HG02763 (cell line): ENCODE measurements around the gene SNHG17.
"Not testable (repeated sequence)": the region's sequence is repeated elsewhere in the genome, so short reads cannot be mapped to it uniquely, and the experiment has no call there.

ENCODE experiments used
- ATAC-seq: cut with Tn5 transposase; IDR thresholded peaks from one replicate; pipeline ENCODE4 v1.9.1; 2021; ENCODE audit warnings: mild to moderate bottlenecking, moderate library complexity; ENCODE audit not compliant: unreplicated experiment

SNHG17 gene

GRCh38 chr20:38421915-38422314 lies 13.2 kb downstream of the SNHG17 start:
- no peak for ATAC-seq

GRCh38 chr20:38420388-38421085 lies 14.6 kb downstream of the SNHG17 start:
- ATAC-seq = no peak

GRCh38 chr20:38418509-38419204 lies 16.5 kb downstream of the SNHG17 start:
- ATAC-seq = no peak

DNA sequence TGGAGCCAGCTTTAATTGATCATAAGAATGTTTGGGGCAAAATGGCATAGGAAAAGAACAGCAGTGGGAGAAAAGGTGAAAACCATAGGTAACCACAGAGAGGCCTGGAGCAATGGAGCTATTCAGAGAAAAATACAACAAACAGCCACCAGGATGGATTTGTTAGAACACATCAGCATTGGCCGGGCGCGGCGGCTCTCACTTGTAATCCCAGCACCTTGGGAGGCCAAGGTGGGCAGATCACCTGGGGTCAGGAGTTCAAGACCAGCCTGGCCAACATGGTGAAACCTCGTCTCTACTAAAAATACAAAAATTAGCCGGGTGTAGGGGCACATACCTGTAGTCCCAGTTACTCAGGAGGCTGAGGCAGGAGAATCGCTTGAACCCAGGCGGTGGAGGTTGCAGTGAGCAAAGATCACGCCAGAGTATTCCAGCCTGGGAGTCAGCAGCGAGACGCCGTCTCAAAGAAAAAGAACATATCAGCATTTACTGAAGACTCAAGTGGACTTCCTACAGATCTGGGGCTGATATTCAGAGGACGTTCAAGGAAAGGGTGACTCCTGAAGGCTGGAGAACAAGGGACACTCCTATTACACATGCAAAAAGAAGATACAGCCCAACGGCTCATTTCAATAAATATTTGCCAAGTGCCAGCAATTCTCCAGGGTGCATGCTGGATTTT lies 20.2 kb downstream of the SNHG17 start:
- ATAC-seq = no peak

DNA sequence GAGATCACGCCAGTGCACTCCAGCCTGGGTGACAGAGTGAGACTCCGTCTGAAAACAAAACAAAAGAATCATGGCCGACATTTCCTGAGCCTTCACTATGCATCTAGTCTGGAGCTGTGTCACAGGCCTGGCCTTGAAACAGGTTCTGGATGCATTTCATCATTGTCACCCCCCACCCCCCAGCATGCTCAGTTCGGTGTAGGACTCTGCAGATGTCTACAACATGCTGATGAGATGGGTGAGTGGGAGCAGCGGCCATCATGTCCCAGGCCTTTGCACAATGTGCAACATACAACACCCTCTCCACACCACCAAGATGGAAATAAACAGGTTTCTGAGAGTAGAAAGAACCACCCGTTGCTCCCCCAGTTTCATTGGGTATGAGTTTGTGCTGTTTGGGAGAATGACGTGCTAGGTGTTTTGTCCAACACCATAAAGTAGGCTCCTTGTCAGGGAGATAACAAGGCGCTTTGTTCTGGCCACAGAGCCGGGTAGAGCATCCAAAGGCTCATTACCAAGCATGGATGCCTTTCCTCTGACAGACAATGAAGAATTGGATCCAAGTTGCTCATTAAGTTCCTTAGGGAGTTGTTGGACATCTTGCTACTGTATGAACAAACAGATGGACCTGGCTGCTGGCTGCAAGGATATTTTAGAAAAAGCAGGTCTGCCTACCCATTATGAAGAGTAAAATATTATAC lies 22.1 kb downstream of the SNHG17 start:
- ATAC-seq = no peak

DNA sequence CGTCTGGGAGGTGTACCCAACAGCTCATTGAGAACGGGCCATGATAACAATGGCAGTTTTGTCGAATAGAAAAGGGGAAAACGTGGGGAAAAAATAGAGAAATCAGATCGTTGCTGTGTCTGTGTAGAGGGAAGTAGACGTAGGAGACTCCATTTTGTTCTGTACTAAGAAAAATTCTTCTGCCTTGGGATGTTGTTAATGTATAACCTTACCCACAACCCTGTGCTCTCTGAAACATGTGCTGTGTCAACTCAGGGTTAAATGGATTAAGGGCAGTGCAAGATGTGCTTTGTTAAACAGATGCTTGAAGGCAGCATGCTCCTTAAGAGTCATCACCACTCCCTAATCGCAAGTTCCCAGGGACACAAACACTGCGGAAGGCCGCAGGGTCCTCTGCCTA lies 27.3 kb downstream of the SNHG17 start:
- ATAC-seq = not testable (repeated sequence)

- no peak for ATAC-seq
Measured at GRCh38 chr20:38407321-38407720, 27.8 kb downstream of the SNHG17 start.

GRCh38 chr20:38406476-38406875 lies 28.7 kb downstream of the SNHG17 start:
- ATAC-seq = no peak

DNA sequence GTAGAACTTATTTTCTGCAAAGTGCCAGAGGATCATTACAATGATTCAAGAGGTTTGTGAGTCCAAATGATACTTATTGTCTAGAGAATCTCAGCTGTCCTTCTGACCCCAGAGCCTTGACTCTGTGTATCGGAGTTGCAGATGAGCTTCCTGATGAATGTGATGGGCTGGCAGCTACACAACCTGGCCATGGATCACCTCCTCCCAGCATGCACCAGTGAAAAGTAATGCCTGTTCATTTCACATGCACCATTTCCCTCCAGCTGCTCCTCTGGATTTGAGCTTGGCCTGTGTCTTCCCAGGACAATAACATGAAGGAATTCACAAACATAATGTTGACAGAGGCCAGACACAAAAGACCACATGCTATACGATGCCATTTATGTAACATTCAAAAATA lies 30.0 kb downstream of the SNHG17 start:
- ATAC-seq = no peak

- ATAC-seq = no peak
Measured at GRCh38 chr20:38404016-38404415, 31.1 kb downstream of the SNHG17 start.

- no peak for ATAC-seq
Measured at GRCh38 chr20:38402816-38403215, 32.3 kb downstream of the SNHG17 start.

GRCh38 chr20:38402089-38402488 lies 33.0 kb downstream of the SNHG17 start:
- no peak for ATAC-seq

- not testable (repeated sequence) for ATAC-seq
Measured at GRCh38 chr20:38395751-38396395, 39.3 kb downstream of the SNHG17 start.

DNA sequence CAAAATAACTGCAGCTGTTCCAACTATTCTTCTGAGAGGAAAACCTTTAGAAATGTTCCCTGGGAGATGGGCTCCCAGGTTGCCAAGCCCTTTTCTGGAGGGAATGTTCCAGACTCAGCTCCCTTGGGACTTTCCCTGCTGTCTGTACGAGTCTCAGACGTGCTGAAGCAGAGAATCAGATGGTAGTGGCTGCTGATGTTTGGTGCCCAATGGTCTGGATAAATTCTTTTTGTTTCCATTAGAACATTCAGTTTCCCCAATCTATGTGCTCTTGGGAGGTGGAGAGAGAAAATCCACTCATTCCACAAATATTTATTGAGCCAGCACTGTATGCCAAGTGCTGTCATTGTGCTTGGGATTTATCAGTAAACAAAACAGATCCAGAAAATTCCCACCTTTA lies 40.0 kb downstream of the SNHG17 start:
- ATAC-seq = no peak

- ATAC-seq = no peak
Measured at GRCh38 chr20:38393259-38393658, 41.9 kb downstream of the SNHG17 start.

GRCh38 chr20:38392356-38392755 lies 42.8 kb downstream of the SNHG17 start:
- ATAC-seq = no peak

- ATAC-seq = no peak
Measured at GRCh38 chr20:38387953-38388352, 47.2 kb downstream of the SNHG17 start.

- ATAC-seq = no peak
Measured at GRCh38 chr20:38386851-38387250, 48.3 kb downstream of the SNHG17 start.

DNA sequence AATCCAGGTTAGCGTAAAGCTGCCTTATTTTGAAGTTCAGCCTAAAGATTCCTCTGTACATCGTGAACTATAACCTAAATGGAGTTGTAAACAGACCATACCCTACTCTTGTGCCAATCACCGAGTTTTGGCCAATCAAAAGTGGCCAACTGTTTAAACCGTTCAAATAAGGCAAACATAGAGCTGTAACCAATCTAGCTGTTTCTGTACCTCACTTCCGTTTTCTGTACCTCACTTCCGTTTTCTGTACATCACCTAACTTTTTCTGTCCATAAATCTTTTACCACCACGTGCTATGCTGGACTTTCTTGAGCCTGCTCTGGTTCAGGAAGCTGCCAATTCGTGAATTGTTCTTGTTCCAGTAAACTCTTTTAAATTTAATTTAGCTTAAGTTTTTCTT lies 49.1 kb downstream of the SNHG17 start:
- no peak for ATAC-seq

- no peak for ATAC-seq
Measured at GRCh38 chr20:38383147-38383546, 52.0 kb downstream of the SNHG17 start.

DNA sequence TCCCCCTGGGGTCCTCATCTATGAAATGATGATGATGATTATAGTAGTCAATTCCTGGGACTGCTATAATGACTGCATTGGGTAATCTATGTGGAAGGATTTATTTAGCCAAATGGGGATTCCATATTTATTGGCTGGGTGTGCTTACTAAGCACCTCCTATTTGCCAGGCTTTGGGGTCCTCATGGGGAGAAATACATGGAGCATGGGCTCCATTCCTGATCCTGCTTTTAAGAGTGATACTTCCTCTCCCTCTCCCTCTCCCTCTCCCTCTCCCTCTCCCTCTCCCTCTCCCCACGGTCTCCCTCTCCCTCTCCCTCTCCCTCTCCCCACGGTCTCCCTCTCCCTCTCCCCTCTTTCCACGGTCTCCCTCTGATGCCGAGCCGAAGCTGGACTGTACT lies 57.3 kb downstream of the SNHG17 start:
- ATAC-seq = not testable (repeated sequence)
